PC-3 (cell line): Measurements from ENCODE around the gene AEBP1.

Source experiments
- EZH2phosphoT487 ChIP-seq: fragments of 300-600 bp; sonication (generic); IDR thresholded peaks from 2 replicates; pipeline ENCODE4 v1.6.1; 2018; ENCODE audit warnings: mild to moderate bottlenecking, antibody characterized with exemption, low read length, borderline replicate concordance
- TF ChIP-seq, protein P1 (sequence below): fragments of 300-600 bp; sonication (generic); conservative IDR thresholded peaks from 2 replicates; pipeline ENCODE4 v1.5.1; 2017; ENCODE audit warnings: antibody characterized with exemption, low read depth, mild to moderate bottlenecking, low read length

DNA sequence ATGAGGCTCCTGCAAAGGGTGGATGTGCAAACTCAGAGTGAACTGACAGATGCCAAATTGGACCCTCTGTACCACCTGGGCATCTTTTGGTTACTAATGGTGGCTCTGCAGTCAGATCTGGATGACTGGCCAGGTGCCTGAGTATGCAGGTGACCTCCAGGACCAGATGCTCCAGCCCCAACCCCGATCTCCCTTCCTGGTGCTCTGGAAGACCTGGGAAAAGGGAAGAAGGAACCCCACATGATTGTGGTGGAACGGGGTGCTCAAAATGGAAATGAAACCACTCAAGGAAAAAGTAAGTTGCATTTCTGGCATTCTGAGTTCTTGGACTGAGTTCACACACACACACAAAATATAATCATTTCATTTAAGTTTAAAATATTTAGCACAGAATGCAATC lies 9.8 kb upstream of the AEBP1 start:
- TF ChIP-seq, protein P1, sequence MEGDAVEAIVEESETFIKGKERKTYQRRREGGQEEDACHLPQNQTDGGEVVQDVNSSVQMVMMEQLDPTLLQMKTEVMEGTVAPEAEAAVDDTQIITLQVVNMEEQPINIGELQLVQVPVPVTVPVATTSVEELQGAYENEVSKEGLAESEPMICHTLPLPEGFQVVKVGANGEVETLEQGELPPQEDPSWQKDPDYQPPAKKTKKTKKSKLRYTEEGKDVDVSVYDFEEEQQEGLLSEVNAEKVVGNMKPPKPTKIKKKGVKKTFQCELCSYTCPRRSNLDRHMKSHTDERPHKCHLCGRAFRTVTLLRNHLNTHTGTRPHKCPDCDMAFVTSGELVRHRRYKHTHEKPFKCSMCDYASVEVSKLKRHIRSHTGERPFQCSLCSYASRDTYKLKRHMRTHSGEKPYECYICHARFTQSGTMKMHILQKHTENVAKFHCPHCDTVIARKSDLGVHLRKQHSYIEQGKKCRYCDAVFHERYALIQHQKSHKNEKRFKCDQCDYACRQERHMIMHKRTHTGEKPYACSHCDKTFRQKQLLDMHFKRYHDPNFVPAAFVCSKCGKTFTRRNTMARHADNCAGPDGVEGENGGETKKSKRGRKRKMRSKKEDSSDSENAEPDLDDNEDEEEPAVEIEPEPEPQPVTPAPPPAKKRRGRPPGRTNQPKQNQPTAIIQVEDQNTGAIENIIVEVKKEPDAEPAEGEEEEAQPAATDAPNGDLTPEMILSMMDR = no peak
- no peak for TF ChIP-seq EZH2phosphoT487
